MM.1S (cell line): ENCODE measurements around the gene ZNF618.

Experiments used
- EZH2 ChIP-seq: fragments of 300-600 bp; sonication (generic); optimal IDR thresholded peaks from 2 replicates; pipeline ENCODE3; 2017; ENCODE audit warnings: low read depth, mild to moderate bottlenecking, antibody characterized with exemption, low read length, mixed read lengths
- EZH2phosphoT487 ChIP-seq: fragments of 300-600 bp; sonication (generic); IDR thresholded peaks from 2 replicates; pipeline ENCODE4 v1.6.1; 2018; ENCODE audit warnings: antibody characterized with exemption, low read length
- TF ChIP-seq, protein P1 (sequence below): fragments of 300-600 bp; sonication (generic); IDR thresholded peaks from 2 replicates; pipeline ENCODE4 v1.5.1; 2016; ENCODE audit warnings: antibody characterized with exemption, low read length, mixed read lengths

DNA sequence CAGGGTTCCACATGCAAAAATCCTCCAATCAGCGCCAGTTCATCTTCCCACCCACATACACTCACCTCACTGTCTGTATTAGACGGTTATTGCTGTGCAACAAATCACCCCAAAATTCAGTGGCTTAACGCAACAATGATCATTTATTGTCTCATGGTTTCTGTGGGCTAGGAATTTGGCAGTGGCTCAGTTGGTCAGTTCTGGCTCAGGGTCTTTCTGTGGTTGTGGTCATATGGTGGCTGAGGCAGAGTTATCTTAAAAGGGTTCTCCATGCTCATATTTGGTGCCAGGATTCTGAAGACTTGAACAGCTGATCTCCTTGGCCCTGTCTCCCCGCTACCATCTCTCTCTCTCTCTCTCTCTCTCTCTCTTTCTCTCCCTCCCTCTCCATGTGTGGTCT, 12.9 kb downstream of the ZNF618 start:
- TF ChIP-seq, protein P1, sequence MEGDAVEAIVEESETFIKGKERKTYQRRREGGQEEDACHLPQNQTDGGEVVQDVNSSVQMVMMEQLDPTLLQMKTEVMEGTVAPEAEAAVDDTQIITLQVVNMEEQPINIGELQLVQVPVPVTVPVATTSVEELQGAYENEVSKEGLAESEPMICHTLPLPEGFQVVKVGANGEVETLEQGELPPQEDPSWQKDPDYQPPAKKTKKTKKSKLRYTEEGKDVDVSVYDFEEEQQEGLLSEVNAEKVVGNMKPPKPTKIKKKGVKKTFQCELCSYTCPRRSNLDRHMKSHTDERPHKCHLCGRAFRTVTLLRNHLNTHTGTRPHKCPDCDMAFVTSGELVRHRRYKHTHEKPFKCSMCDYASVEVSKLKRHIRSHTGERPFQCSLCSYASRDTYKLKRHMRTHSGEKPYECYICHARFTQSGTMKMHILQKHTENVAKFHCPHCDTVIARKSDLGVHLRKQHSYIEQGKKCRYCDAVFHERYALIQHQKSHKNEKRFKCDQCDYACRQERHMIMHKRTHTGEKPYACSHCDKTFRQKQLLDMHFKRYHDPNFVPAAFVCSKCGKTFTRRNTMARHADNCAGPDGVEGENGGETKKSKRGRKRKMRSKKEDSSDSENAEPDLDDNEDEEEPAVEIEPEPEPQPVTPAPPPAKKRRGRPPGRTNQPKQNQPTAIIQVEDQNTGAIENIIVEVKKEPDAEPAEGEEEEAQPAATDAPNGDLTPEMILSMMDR, result no peak
- TF ChIP-seq EZH2, result no peak
- no peak for TF ChIP-seq EZH2phosphoT487
